GM18505 (cell line): ENCODE data around the gene CYP46A1.

Source experiments
- ATAC-seq: cut with Tn5 transposase; IDR thresholded peaks from one replicate; pipeline ENCODE4 v1.9.1; 2021; ENCODE audit not compliant: unreplicated experiment
- POLR2A ChIP-seq: IDR thresholded peaks from 4 replicates; pipeline ENCODE4 v1.6.1; 2011; ENCODE audit warnings: borderline replicate concordance; ENCODE audit not compliant: insufficient read depth, insufficient read length; ENCODE audit errors: extremely low read depth

Gene CYP46A1

DNA sequence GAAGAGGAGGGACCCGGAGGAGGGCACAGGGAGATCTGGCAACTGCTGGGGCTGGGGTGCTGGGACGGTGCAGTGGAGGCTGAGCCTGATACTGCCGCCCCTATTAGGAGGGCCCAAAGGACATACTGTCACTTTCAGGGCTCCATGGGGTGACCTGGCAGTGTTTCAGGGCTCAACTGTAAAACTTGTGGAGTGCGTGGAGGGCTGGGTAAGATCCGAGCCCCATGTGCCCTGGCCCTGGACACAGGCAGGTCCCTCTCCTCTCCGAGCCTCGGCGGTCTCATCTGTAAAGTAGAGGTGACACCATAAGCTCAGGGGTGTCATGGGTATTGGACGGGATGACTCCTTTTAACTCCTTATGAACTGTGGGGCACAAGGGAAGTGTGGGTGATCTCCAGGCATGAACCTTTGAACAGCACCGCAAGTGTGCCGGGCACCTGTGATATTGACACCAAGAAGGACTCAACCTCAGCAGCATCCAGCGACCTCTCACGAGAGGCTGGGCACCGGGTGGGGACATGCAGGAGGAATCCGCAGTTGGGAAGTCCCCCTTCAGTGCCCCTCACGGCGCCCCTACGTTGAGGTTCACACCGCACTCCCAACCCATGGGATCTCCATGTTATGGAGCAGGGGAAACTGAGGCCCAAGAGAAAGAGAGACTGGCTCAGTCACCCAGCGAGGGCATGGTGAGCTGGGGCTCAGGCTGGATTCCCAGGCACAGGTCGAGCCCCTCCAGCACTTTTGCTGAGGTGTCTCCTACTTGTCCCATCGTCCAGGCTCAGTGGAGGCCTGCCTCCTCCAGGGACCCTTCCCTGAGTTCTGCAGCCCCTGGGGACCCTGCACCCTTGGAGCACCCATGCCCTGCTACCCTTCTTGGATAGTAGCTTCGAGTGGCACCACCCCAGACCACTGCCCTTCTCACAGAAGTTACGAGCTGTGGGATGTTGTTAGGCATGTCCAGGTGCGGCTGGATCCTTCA, 58.7 kb downstream of the CYP46A1 start:
- TF ChIP-seq POLR2A = no peak
- ATAC-seq = no peak

DNA sequence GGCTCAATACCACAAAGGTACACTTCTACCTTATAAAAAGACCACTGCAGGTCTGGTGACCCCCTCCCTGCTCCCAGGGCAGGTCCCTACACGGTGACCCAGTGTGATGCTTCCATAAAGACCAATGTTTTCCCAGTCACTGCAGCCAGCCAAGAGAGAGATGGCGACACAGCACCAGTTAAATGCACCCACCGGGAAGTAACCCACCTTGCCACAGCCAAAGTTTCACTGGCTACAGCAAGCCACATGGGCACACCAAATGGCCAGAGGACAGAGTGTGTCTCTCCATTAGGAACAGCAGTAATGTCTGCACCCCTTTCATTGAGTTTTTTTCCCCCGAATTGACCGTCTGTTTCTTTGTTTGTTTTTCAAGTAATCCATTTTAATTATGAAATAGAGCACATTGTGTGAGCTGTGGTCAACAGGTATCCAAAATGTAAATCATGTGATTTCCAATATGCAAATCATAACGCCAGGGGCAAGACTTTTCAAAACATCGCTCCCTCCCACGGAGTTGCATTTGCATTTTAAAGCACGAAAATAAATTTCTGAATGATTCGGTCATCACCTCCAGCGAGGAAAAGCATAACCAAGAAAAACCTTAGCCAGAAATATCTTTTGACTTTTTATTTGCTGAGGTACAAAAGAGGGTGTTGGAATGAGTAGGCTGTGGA, 60.2 kb downstream of the CYP46A1 start:
- no peak for TF ChIP-seq POLR2A
- ATAC-seq = no peak

DNA sequence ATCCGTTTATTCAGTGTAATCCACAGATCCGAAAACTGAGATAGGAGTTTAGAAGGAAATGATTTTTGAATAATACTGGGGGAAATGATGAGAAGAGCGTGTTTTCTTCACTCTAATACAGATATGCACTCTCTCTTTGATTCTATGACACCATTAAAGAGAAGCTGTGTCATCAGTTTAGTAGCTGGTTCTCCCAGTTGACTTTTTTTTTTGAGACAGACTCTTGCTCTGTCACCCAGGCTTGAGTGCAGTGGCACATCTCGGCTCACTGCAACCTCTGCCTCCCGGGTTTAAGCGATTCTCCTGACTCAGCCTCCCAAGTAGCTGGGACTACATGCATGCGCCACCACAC, 60.8 kb downstream of the CYP46A1 start:
- TF ChIP-seq POLR2A = no peak
- no peak for ATAC-seq

DNA sequence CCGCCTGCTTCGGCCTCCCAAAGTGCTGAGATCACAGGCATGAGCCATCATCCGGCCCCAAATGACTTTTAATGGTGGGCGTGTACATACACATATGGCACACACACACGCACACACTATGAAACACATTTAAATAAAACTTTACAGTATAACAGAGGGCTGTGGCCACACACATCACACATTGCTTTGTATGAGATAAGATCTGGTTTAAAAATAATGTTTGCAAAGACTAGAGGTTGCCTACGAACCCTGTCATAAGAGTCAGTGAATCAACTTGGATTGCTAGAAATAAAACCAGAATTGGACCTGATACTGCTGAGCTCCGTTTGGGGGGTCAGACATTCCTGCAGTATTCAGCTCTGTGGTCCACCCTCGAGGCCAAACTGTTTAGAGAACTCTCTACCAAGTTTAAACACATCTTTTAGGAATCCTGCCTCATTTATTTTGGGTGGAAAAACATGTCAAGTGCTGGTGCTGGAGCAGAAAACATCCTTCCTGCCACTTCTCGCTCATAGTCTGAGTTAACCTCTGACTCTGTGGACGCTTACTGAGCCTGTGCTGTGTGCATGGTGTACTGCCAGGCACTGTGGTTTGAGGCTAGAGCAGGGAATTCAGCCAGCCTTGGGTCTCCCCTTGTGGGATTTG, 61.3 kb downstream of the CYP46A1 start:
- no peak for ATAC-seq

DNA sequence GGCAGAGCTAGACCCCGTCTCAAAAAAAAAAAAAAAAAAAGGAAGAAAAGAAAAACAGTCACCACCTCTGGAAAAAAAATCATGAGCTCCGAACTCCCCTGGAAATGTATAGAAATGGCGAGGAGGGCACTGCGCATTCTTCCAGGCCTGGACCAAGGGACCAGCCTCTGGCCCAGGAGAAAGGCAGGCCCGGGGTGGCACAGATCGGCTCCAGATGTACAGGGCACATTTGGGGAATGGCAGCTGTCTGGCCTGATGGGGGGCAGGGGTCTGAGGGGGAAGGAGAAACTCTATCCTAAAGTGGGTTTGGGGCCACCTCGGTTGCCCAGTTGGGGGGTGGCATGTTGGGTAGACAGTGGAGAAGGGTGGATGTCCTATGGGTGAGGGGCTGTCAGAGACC, 63.1 kb downstream of the CYP46A1 start:
- TF ChIP-seq POLR2A = no peak
- ATAC-seq = no peak

More for the DNA sequence above, 61.3 kb downstream of the CYP46A1 start:
- no peak for TF ChIP-seq POLR2A

DNA sequence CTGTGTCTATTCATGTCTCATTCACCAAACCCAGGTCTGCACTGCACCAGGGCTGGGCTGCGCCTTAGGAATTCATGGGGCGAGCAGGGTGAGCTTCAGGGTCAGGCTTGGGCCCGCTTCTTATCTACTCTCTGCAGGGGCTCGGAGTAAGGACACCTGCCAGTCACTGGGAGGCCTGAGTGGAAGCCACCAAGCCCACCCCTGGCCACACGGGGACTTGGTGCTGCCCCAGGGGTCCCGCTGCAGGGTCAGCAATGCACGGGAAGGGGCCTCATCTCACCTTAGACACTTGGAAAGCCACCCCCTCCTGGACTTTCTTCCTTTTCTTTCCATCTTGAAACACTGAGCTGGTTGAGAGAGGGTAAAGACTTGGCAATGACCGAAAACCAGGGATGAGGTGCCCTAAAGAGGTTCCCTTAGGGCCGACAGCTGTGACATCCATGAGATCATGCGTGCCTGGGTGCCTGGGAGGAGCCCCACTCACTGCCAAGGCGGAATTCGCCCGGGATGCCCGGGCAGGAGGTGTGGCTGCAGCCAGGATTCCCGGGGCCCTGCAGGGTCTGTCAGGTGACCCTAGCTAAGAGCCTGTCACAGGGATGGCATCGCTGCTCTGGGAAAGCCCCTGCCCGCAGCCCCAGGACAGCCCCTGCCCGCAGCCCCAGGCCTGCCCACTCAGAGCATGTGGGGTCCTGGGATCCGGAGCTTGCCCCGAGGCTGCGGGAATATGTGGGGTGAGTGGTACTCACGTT, 63.7 kb downstream of the CYP46A1 start:
- no peak for TF ChIP-seq POLR2A
- no peak for ATAC-seq

DNA sequence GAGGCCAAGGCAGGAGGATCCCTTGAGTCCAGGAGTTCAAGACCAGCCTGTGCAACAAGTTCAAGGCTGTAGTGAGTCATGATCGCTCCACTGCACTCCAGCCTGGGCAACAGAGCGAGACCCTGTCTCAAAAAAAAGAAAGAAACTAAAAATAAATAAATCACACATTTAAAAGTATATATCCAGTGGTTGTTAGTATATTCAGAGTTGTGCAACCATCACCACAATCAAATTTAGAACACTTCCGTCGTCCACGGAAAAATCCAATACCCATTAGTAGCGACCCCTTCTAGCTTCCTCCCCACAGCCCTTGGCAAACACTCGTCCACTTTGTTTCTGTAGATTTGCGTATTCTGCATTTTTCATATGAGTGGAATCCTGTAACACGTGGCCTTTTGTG, 64.4 kb downstream of the CYP46A1 start:
- no peak for ATAC-seq
- no peak for TF ChIP-seq POLR2A

DNA sequence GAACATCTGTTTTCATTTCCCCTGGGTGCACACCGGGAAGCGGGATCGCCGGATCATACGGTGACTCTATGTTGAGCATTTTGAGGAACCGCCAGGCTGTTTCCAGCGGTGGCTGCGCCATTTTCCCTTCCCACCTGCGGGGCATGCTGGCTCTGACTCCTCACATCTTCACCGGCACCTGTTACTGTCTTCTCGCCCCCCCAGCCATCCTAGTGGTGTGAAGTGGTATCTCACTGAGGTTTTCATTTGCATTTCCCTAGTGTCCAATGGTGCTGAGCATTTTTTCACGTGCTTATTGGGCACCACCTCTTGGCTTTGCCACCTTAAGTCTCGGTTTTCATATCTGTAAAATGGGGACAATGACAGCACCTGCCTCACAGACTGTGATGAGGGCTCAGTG, 65.0 kb downstream of the CYP46A1 start:
- no peak for ATAC-seq
- TF ChIP-seq POLR2A = no peak

DNA sequence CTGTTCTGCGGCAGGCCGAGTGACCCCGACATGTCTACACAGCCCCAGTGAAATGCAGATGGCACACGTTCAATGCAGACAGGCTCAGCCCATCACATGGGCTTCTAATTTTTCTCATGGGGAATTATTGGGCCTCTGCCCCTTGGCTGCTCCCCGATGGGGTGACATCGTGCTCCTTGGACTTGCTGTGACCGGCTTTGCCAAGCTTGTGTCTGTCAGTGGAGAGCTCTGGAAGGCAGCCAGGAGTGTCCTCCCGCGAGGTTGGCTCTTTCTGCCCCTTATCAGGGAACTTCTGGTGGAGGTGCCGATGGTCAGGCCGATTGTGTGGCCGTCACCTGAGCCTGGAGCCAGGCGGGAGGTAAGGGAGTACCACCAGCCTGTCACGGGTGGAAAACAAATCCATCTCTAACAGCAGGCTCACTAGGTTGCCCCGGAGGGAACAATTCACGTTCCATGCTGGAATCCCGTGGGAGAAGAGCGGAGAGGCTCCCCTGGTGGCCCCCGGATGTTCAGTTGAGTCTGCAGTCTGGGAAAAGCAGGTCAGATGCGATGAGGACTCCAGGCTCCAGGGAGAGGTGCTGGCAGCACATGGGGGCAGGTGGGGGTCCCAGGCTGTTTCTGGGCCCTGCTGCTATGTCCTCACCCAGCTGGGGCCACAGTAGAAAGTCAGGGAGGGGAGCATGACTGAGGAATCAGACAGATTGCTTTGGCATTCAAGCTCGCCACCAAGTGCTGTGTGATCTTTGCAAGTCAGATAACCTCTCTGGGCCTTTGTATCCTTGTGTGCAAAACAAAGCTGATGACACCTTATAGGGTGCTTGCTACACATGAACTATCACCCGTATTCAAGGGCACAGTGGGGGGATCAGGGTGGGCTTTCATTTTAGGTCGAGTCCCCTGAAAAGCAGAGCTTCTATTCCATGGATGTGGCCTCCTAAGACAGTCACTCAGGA, 65.9 kb downstream of the CYP46A1 start:
- no peak for TF ChIP-seq POLR2A
- no peak for ATAC-seq

DNA sequence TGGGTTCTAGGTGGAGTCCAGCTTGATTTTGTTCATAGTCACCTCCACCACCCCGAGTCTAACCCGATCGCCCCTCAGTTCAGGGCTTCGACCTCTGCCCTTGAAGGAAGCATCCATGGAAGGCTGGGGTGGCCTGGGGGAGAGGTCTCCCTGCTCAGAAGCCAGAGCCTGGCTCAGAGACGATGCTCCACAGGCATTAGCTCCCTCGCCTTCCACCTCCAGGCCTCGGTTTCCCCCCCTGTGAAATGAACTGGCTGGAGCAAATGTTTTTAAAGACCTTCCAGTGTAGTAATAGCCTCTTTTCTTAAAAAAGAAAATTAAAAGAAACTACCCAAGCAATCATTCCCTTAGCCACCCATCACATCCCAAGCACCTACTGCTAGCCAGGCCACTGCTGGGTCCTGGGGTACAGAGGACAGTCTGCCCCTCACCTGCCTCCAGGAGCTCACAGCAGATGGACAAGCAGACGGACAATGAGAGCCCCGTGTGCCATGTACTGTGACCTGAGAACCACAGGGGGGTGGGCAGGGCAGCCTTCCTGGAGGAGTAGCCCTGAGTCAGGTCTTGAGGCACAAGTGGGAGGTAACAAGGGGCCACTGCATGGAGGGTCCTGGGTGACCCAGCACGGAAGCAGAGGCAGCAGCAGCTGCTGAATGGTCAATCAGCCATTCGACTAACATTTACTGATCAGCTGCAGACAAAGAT, 66.8 kb downstream of the CYP46A1 start:
- TF ChIP-seq POLR2A = no peak
- ATAC-seq = no peak

DNA sequence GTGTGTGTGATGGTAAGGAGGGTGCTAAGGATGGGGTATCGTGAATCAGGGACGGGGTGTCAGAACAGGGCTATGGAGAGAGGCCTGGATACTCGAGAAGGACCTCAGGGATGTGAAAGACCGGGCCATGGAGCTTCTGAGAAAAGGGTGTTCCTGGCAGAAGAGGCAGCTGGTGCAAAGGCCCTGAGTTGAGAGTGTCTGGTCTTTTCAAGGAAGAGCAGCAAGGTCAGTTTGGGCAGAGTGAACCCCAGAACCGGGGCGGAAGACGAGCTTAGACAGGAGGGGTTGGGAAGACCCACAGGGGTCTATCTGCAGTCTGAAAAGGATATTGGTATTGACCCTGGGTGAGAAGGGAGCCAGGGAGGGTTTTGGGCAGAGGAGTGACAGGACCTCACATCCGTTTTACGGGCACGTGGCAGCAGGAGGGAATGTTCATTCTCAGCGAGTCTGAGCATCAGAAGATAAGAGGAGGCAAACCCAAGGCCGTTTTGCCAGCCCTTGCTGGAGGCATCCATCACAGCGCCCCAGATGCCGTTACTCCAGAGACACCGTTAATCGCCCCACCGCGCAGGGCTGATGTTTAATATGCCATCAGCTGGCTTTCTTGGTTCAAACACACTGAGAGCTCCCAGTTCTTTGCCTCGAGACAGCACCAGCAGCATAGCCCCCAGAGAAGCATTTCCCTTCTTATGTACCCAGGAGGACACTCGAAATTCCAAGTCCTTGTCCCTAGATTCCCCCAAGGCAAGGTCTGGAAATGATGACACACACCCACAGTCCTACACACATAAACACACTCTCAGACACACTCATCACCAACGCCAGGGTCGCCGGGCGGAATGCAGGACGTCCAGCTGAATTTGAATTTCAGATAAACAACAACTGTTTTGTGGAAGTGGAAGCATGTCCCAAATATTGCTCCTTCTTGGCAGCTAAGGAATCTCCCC, 67.7 kb downstream of the CYP46A1 start:
- no peak for ATAC-seq
- no peak for TF ChIP-seq POLR2A

DNA sequence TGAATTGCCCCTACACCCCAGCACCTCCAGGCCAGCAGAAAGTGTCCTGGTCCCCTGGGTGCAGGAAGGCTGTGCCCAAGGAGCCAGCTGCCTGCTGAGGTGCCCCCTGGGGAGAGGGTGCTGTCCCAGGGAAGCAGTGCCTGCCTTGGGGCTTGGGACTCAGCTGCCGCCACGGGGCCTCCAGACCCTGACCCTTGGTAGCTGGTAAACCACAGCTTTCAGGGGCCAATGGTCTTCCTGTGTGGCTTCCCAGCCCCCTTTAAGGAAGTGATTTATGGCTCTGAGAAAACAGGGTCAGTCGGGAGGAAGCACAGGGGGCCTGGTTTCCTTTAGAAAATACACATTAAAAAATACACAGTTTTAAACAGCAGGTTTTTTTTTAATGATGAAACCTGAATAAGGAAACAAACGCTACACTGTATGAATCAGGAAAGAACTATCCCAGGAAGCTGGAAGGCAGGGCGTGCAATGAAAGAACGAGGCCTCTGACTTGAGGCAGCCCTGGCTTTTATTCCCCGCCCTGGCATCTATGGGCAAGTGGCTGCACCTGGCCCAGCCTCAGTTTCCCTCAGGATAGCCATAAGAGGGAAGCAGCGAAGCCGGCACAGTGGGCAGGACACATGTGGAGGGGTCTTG, 68.5 kb downstream of the CYP46A1 start:
- no peak for TF ChIP-seq POLR2A

More for the DNA sequence above, 68.5 kb downstream of the CYP46A1 start:
- ATAC-seq = no peak
